Measurements from ENCODE around the gene USP34. TPM values are rescaled to one million over a fixed set of nuclear protein-coding genes. Genes with fewer than 3 reads are reported as not detected.
A peak's percentile ranks its signal among the peaks of the same experiment; 100 is the strongest.
"Not testable (repeated sequence)": the region's sequence is repeated elsewhere in the genome, so short reads cannot be mapped to it uniquely, and the experiment has no call there.

USP34 gene
- total RNA-seq, 1 donor from 2014 or later, result 43.5 TPM

DNA sequence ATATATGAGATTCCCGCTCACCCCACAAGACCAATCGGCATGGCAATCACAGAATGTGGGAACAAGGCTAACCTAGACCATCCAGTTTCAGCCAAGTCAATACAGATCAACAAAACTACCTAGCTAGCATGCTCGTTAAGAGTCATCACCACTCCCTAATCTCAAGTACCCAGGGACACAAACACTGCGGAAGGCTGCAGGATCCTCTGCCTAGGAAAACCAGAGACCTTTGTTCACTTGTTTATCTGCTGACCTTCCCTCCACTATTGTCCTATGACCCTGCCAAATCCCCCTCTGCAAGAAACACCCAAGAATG lies 90.0 kb downstream of the USP34 start:
- intact Hi-C loops (cut with DNase I); DNase-seq: not testable (repeated sequence)
- peak; percentile 40 for ATAC-seq (ENCODE audit: poor library complexity)

DNA sequence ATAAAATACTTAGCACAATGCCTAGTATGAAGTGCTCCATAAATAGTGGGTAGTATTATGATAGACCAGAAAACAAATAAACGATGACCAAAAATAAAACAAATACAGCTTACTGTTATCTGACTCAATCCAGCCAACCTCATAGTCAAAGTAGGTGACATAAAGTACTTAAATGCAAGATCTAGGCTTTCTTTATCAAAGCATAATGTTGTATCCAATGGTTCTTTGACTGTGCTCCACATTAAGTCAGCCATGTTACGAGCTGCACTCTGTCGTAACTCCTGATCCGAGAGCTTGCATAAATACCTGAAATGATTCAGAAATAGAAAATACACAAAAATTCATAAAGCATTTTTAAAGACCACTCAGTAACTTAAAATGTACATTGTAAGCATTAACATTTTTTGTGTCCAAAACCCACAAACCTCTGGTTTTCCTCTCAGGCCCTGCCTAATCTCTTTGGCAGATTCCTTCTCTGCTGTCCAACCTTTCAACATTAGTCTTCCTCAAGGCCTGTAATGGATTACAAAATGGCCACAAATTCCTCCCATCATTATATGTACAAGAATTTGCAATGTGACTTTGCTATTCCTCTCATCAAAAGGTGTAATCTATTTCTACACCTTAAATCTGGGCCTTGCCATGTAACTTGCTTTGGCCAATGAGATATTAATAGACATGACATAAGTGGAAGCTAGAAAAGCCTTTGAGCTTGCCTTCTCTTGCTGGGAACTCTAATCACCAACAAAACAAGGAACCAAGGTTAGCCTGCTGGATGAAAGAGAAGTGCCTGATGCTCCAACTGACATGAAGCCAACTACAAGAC lies 90.6 kb downstream of the USP34 start:
- ATAC-seq (ENCODE audit: poor library complexity) (peak; percentile 81), DNase-seq (no peak)

DNA sequence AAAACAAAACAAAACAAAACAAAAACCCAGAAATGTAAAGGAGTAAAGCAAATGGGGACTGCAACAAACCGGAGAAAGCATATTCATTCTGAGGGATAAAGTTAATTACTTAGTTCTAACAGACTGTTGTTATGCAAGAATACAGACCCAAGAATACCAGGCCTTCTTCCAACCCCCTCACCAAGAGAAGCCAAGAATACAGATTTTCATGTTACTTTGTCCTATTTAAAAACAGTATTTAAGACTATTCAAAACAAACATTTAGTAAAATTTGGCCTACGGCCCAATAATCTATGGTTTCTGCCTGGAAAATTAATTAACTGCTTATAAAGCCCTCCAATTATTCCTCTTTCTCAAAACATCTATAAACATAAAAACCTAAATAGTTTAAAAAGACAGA lies 91.4 kb downstream of the USP34 start:
- intact Hi-C loops (cut with DNase I), result no loop called here
- ATAC-seq (ENCODE audit: poor library complexity), result no peak
- no peak for DNase-seq

More for the DNA sequence above, 90.6 kb downstream of the USP34 start:
- intact Hi-C loops (cut with DNase I), result no loop called here

DNA sequence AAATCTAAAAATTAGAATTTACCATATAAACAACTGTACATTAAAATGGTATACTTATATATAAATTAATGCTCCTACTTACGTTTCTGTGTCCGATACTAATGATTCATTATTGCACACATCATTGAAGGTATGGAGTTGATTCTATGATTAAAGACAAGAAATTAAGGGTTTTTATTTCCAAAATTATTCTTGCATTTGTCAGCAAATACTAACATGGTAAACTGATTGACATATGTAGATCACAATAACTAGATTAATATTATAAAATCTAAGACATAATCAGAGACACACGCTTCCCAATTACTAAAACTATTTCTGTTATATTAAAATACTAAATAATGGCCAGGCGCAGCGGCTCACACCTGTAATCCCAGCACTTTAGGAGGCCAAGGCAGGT lies 92.6 kb downstream of the USP34 start:
- DNase-seq (no peak), ATAC-seq (ENCODE audit: poor library complexity) (no peak)
- intact Hi-C loops (cut with DNase I), result no loop called here

DNA sequence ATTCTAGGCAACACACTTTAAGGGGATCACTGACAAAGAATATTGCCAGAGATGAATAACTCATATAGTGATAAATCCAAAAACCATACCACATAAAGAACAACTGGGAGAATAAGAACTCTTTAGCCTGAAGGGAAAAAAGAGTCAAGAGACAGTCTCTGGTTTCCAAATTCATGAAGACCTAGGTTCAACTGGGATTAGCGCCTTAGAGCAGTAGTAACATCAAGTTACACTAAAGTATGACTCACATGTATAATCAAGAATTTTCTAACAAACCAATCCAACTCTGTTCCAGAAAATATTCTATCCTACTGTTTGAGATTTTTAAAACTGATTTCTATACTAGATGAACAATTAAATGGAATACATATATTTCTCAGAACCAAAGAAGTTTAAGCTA lies 93.8 kb downstream of the USP34 start:
- DNase-seq, result no peak
- intact Hi-C loops (cut with DNase I), result no loop called here
- no peak for ATAC-seq (ENCODE audit: poor library complexity)

DNA sequence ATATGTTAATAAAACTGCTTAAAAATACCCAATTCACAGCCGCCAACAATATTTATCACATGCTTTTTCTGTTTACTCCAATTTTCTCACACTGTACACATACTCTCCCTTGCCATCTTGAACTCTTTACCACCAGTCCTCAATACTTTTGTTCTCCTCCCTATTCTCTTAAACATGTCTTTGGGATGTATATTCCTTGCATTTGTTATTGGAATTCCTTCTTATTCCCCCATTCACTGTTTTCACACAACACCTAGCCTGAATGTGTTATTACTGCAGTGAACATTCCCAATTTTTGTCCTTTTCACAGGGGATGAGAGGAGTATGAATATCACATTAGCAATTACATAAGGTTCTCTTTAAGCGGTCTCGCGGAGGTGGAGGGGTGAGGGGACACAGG lies 94.7 kb downstream of the USP34 start:
- ATAC-seq (ENCODE audit: poor library complexity) (no peak), DNase-seq (no peak)
- intact Hi-C loops (cut with DNase I), result no loop called here

DNA sequence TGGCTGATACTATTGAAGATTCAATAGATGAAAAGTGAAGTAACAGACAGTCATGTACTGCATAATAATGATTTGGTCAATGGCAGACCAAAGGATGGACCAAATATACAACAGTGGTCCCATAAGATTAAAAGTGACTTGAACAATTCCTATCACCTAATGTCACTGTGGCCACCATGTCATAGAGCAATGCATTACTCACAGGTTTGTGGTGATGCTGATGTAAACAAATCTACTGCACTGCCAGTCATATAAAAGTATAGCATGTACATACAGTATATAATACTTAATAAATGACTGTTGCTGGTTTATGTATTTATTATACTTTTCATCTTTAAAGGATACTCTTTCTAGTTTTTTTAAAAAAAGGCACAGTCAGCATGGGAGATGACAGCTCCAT lies 99.9 kb downstream of the USP34 start:
- no peak for DNase-seq
- intact Hi-C loops (cut with DNase I), result no loop called here
- no peak for ATAC-seq (ENCODE audit: poor library complexity)

DNA sequence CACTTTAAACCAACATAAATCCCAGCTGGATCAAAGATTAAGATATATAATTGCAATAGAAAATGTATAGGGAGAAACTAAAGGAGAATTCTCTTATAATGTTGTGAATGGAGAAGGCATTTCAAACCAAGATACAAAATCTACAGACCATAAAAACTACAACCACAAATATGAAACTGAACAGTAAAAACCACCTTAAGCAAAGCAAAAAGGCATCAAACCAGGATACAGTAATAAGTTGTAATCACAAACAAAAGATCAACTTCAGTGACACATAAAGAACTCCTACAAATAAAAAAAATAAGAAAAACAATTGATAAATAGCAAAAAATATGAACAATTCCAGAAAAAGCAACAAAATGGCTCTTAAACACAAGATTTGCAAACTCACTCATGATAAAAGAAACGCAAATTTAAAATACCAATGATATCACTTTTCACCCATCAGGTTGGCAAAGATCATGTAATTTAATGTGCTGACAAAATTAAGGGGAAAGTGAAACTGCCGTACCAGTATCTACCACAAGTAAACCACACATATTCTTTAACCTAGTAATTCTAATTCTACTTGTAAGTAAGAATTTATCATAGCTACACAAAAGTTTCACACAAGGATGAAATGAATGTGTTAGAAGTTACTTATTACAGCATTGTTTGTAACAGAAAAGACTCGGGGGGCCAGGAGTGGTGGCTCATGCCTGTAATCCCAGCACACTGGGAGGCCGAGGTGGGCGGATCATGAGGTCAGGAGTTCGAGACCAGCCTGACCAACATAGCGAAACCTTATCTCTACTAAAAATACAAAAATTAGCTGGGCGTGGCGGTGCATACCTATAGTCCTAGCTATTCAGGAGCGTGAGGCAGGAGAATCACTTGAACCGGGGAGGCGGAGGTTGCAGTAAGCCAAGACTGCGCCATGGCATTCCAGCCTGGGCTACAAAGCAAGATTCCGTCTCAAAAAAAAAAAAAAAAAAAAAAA lies 101.9 kb downstream of the USP34 start:
- no peak for ATAC-seq (ENCODE audit: poor library complexity)
- intact Hi-C loops (cut with DNase I), result no loop called here
- no peak for DNase-seq

DNA sequence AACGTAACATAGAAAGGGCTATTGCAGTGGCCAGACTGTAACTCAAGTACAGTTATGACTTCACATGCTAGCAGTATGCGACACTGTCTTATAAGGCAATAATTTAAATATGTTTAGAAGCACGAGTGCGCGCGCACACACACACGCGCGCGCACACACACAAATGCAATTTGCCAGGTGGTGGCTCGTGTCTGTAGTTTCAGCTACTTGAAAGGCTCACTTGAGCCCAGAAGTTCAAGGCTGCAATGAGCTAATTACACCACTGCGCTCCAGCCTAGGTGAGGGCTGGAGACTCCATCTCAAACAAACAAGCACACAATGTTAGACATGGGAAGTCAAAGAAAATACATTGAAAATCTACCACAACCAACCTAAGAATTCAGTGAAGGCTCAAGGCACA lies 103.7 kb downstream of the USP34 start:
- DNase-seq (no peak), ATAC-seq (ENCODE audit: poor library complexity) (no peak)
- intact Hi-C loops (cut with DNase I), result no loop called here

DNA sequence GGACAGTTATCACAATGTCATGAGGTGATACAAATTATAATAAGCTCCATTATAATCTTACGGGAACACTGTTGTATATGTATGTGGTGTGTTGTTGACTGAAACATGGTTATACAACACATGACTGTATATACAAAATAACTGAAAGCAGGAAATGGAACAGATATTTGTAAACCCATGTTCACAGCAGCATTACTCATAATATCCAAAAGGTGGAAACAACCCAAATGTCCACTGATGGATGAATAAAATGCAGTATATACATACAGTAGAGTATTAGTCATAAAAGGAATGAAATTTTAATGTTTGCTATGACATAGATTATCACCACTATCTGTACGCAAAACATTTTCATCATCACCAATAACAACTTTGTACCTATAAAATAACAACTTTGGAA lies 107.3 kb downstream of the USP34 start:
- no peak for ATAC-seq (ENCODE audit: poor library complexity)
- intact Hi-C loops (cut with DNase I), result no loop called here
- no peak for DNase-seq

DNA sequence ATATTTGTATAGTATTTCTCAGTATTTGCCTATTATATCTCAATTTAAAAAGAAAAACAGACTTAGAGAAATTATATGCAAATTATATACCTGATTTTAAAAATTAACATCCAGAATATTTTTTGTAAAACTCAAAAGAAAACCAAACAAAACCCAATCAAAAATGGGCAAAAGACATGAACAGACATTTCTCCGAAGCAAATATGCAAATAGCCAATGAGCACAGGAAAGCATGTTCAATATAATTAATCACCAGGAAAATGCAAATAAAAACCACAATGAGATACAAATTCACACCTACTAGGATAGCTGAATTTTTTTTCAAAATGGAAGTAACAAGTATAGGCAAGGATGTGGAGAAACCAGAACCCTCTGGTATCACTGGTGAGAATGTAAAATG lies 108.0 kb downstream of the USP34 start:
- intact Hi-C loops (cut with DNase I), result no loop called here
- DNase-seq (no peak), ATAC-seq (ENCODE audit: poor library complexity) (no peak)

DNA sequence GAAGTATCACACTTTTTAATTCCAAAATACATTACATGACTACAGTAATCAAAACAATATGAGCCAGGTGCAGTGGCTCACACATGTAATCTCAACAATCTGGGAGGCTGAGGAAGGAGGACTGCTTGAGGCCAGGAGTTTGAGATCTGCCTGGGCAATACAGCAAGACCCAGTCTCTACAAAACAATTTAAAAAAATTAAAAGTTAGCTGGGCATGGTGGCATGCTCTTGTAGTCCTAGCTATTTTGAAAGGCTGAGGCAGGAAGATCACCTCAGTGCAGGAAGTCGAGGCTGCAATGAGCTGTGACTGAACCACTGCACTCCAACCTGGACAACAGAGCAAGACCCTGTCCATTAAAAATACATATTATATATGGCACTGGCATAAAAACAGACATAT lies 109.8 kb downstream of the USP34 start:
- intact Hi-C loops (cut with DNase I), result no loop called here
- no peak for ATAC-seq (ENCODE audit: poor library complexity)
- no peak for DNase-seq

DNA sequence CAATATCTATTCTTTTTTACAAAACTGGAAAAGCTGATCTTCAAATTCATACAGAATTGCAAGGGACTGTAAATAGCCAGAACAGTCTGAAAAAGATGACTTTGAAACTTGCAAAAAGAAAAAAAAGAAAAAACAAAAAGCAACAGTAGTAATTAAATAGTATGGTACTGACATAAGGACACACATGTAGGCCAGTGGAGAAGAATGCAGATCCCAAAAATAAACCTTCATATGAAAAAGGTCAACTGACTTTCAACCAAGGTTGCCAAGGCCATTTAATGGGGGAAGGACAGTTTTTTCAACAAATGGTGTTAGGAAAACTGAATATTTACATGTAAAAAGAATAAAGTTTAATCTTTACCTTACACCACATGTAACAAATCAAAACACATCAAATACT lies 111.8 kb downstream of the USP34 start:
- ATAC-seq (ENCODE audit: poor library complexity) (peak; percentile 71), DNase-seq (no peak)
- intact Hi-C loops (cut with DNase I), result no loop called here

DNA sequence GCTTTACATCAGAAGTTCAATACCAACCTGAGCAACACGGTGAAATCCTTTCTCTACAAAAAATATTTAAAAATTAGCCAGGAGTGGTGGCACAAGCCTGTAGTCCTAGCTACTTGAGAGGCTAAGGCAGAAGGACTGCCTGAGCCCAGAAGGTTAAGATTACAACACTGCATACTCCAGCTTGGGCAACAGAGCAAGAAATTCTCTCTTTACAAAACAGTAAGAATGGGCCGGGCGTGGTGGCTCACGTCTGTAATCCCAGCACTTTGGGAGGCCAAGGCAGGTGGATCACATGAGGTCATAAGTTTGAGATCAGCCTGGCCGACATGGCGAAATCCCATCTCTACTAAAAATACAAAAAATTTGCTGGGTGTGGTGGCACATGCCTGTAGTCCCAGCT lies 113.2 kb downstream of the USP34 start:
- intact Hi-C loops (cut with DNase I), result no loop called here
- DNase-seq, result no peak
- no peak for ATAC-seq (ENCODE audit: poor library complexity)

DNA sequence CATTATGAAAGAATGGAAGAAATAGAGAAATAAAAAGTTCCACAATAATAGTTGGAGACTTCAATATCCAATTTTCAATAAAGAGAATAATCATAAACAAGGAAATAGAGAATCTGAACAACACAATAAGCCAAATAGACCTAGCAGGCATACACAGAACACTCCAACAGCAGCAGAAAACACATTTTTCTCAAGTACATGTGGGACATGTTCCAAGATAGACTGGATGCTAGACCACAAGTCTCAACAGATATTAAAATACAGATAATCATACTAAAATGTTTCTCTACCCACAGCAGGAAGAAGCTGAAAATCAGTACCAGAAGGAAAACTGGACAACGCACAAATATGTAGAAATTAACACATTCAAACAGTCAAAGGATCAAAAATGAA lies 113.9 kb downstream of the USP34 start:
- no peak for ATAC-seq (ENCODE audit: poor library complexity)

DNA sequence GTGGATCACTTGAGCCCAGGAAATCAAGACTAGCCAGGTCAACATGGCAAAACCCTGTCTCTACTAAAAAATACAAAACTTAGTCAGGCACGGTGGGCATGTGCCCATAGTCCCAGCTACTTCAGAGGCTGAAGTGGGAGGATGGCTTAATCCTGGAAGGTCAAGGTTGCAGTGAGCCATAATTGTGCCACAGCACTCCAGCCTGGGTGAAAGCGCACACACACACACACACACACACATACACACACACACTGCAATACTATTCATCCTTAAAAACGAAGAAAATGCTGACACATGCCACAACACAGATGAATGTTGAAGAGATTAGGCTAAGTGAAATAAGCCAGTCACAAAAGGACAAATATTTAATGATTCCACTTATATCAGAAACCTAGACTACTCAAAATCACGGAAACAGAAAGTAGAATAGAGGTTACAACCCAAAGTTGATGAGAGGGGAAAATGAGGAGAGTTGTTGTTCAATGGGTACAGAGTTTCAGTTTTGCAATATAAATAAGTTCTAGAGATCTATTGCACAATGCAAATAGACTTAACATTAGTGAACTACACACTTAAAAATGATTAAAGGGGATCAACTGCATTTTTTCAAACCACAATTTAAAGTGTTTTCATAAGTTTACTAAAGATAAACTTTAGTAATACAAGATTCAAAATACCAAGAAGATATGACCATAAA lies 114.5 kb downstream of the USP34 start:
- intact Hi-C loops (cut with DNase I), result no loop called here
- ATAC-seq (ENCODE audit: poor library complexity), result peak; percentile 21
- DNase-seq, result no peak

More for the DNA sequence above, 113.9 kb downstream of the USP34 start:
- no peak for DNase-seq
- intact Hi-C loops (cut with DNase I), result no loop called here

DNA sequence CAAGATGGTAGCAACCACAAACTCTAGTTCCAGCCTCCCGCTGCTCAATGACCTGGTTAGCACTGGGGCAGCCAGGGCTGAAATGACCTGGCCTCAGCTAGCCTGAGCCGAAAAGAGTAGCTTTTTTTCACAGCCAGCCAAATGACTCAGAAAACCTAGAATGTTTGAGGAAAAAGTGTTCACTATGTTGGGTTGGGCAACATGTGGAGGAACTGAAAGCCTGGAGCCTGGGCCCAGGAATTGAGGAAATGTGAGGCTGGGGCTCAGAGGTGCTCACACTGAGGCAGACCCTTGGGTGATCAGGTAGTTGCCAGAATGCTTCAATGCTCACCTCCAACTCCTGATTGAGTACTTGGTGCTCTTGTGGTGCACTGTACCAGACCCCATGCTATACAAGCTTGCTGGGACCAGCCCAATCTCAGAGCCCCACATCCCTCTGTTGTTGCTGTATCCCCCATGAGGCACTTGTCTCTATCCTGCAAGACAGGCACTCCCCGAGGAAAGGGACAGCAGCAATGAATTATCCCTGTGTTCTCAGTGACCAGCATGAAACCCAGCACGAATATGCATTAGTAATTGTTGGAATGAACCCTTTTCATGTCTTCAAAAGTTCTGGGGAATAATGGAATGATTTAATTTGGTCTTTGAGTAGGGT lies 116.2 kb downstream of the USP34 start:
- DNase-seq, result no peak
- no peak for ATAC-seq (ENCODE audit: poor library complexity)
- intact Hi-C loops (cut with DNase I), result no loop called here

DNA sequence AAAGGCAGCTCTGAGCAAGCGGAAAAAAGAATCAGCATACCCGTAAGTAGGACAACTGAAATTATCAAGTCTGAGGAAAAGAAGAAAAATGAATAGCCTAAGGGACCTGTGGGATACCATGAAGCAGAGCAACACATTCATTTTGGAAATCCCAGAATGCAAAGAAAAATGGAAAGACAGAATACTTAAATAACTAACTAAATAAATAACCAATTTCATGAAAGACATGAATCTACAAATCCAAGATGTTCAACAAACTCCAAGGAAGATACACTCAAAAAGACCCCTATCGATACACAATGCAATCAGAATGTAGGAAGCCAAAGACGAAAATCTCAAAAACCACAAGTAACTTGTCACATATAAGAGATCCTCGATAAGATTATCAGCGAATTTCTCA lies 117.0 kb downstream of the USP34 start:
- no peak for ATAC-seq (ENCODE audit: poor library complexity)
- intact Hi-C loops (cut with DNase I), result no loop called here
- no peak for DNase-seq

DNA sequence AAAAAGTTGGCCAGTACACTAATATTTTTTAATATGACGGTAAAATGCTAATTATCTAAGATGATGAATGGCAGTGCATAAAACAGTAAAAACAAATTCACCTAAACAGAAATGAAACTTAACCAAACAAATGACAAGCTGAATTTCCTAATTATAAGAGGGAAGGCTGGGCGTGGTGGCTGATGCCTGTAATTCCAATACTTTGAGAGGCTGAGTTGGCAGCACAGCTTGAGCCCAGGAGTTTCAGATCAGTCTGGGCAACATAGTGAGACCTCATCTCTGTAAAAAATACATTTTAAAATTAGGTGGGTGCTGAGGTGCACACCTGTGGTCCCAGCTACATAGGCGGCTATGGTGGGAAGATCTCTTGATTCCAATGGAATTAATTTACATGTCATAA lies 120.1 kb downstream of the USP34 start:
- ATAC-seq (ENCODE audit: poor library complexity) (no peak), DNase-seq (no peak)
- intact Hi-C loops (cut with DNase I), result no loop called here

Measured in Right ventricle myocardium superior (tissue), 1 donor.